ENCODE measurements around the gene MDFI.

DNA sequence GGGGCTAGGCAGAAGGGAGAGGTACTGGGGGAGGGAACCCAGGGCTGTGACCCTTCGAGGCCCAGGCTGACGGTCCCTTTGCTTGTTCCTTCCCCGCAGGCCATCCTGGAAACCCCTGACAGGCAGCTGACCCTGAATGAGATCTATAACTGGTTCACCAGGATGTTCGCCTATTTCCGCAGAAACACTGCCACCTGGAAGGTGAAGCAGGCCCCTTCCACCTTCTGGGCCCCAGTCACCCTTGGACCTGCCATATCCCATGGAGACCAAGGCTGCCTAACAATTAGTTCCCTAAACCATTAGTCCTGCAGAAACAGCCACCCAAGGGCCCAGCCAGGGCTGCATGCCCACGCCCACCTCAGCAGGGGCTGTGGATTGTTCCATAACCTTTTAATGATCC, 47.1 kb upstream of the MDFI start:
- TF ChIP-seq, protein P1, sequence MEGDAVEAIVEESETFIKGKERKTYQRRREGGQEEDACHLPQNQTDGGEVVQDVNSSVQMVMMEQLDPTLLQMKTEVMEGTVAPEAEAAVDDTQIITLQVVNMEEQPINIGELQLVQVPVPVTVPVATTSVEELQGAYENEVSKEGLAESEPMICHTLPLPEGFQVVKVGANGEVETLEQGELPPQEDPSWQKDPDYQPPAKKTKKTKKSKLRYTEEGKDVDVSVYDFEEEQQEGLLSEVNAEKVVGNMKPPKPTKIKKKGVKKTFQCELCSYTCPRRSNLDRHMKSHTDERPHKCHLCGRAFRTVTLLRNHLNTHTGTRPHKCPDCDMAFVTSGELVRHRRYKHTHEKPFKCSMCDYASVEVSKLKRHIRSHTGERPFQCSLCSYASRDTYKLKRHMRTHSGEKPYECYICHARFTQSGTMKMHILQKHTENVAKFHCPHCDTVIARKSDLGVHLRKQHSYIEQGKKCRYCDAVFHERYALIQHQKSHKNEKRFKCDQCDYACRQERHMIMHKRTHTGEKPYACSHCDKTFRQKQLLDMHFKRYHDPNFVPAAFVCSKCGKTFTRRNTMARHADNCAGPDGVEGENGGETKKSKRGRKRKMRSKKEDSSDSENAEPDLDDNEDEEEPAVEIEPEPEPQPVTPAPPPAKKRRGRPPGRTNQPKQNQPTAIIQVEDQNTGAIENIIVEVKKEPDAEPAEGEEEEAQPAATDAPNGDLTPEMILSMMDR (IDR thresholded peaks at IDR 0.05) = no peak
- TF ChIP-seq EZH2phosphoT487 (IDR thresholded peaks at IDR 0.05) = no peak
- TF ChIP-seq EZH2 (IDR thresholded peaks at IDR 0.05) = no peak

Measured in neural progenitor cell (in vitro differentiated cells).